Thoracic aorta (tissue), 2 donors: ENCODE results near the gene PITRM1. TPM values are rescaled to one million over a fixed set of nuclear protein-coding genes. Genes with fewer than 3 reads are reported as not detected.
A peak's percentile ranks its signal among the peaks of the same experiment; 100 is the strongest.
"Not testable (repeated sequence)": the region's sequence is repeated elsewhere in the genome, so short reads cannot be mapped to it uniquely, and the experiment has no call there.

Experiments used
- ATAC-seq: fragments of 150-250 bp; one replicate; pipeline ENCODE4 v1.8.0; 2017; ENCODE audit warnings: low read depth; ENCODE audit not compliant: insufficient number of reproducible peaks, low FRiP score
- DNase-seq: peaks from one replicate; pipeline ENCODE4 v3.0.0-alpha.2; 2020; ENCODE audit warnings: low spot score
- H3K27ac ChIP-seq, 2 donors: fragments of 200-600 bp; sonication (generic); 1 replicate in 1 of 2; 2 replicates in 1 of 2; pipeline ENCODE4 v1.5.1; 2016; ENCODE audit warnings: mild to moderate bottlenecking in 2 of 2, moderate library complexity in 2 of 2
- H3K27me3 ChIP-seq: fragments of 200-600 bp; sonication (generic); replicated peaks from 2 replicates; pipeline ENCODE4 v1.6.0; 2016; ENCODE audit warnings: mild to moderate bottlenecking; ENCODE audit not compliant: insufficient read depth
- H3K36me3 ChIP-seq: fragments of 200-600 bp; sonication (generic); one replicate; pipeline ENCODE4 v1.5.1; 2016
- H3K4me1 ChIP-seq, 2 donors: fragments of 200-600 bp; sonication (generic); 1 replicate in 1 of 2; 2 replicates in 1 of 2; pipeline versions ENCODE4 v1.5.1 to v1.6.0; 2016; ENCODE audit warnings: low read depth in 2 of 2, mild to moderate bottlenecking in 1 of 2; ENCODE audit not compliant: control insufficient read depth in 1 of 2
- H3K4me3 ChIP-seq: fragments of 200-600 bp; sonication (generic); 2 replicates; pipeline ENCODE4 v1.5.1; 2016; ENCODE audit warnings: mild to moderate bottlenecking
- H3K9me3 ChIP-seq: fragments of 200-600 bp; sonication (generic); 2 replicates; pipeline ENCODE4 v1.5.1; 2016
- CTCF ChIP-seq: fragments of 200-600 bp; sonication (generic); IDR thresholded peaks from one replicate; pipeline ENCODE4 v1.5.1; 2019; ENCODE audit warnings: antibody characterized with exemption
- total RNA-seq, 2 donors: library from RNA; depleted of rRNA; stranded (reverse); fragments of >200 nt; gene quantifications; one replicate each; pipeline versions ENCODE4 v1.1.0 to v1.2.3, GENCODE V29; 2016

PITRM1 gene
- total RNA-seq = 100 to 1,000 TPM; 104 to 125 TPM

GRCh38 chr10:3172446-3173170 is at the start of gene PITRM1:
Gene PITRM1 (minus strand): TSS chr10:3172782. CDS start chr10:3172772, 10 bp downstream.
- no peak for TF ChIP-seq CTCF
- Histone ChIP-seq H3K27me3 (no peaks in the 10 kb centered on the region), H3K36me3 (peaks cover 24% of the 10 kb centered on the region), H3K9me3 (no peaks in the 10 kb centered on the region), H3K4me1 (peaks cover 11 to 20% of the 10 kb centered on the region in 2 donors), H3K4me3 (peak within 1 kb of the TSS; percentile 81), H3K27ac (peak within 1 kb of the TSS; percentile 83 to 96)
- ATAC-seq = peak; percentile 96
- peak; percentile 98 for DNase-seq

GRCh38 chr10:3222068-3222467 is 49.5 kb upstream of the PITRM1 start:
- Histone ChIP-seq H3K36me3 (no peaks in the 10 kb centered on the region), H3K9me3 (no peaks in the 10 kb centered on the region), H3K4me1 (peaks cover 5% of the 10 kb centered on the region in 2 donors), H3K27ac (no peak overlapping the region), H3K4me3 (no peak overlapping the region), H3K27me3 (no peaks in the 10 kb centered on the region)
- ATAC-seq (no peak), DNase-seq (no peak)
- no peak for TF ChIP-seq CTCF

- H3K27me3 ChIP-seq, H3K9me3 ChIP-seq, H3K4me1 ChIP-seq, ATAC-seq, H3K27ac ChIP-seq, H3K36me3 ChIP-seq, H3K4me3 ChIP-seq, DNase-seq: not testable (repeated sequence)
These were observed 49.0 kb upstream of the PITRM1 start for GRCh38 chr10:3221601-3222000.

GRCh38 chr10:3220853-3221252 is 48.3 kb upstream of the PITRM1 start:
- Histone ChIP-seq H3K9me3 (no peaks in the 10 kb centered on the region), H3K4me3 (no peak overlapping the region), H3K4me1 (no peaks in the 10 kb centered on the region), H3K36me3 (no peaks in the 10 kb centered on the region), H3K27me3 (no peaks in the 10 kb centered on the region), H3K27ac (no peak overlapping the region)
- ATAC-seq (no peak), DNase-seq (no peak)
- no peak for TF ChIP-seq CTCF

GRCh38 chr10:3219021-3219628 is 46.5 kb upstream of the PITRM1 start:
- ATAC-seq, H3K4me3 ChIP-seq, H3K9me3 ChIP-seq: not testable (repeated sequence)

GRCh38 chr10:3217853-3218252 is 45.3 kb upstream of the PITRM1 start:
- Histone ChIP-seq H3K27me3 (no peaks in the 10 kb centered on the region), H3K36me3 (no peaks in the 10 kb centered on the region), H3K27ac (no peak overlapping the region), H3K9me3 (no peaks in the 10 kb centered on the region), H3K4me3 (no peak overlapping the region), H3K4me1 (no peaks in the 10 kb centered on the region)
- ATAC-seq (no peak), DNase-seq (no peak)
- no peak for TF ChIP-seq CTCF

More at GRCh38 chr10:3219021-3219628, 46.5 kb upstream of the PITRM1 start:
- DNase-seq, H3K36me3 ChIP-seq, H3K27ac ChIP-seq, H3K27me3 ChIP-seq, H3K4me1 ChIP-seq: not testable (repeated sequence)
